Endothelial cell of umbilical vein (primary cell): ENCODE data around the gene RAPGEF3.

Experiments
- EZH2 ChIP-seq: IDR thresholded peaks from 2 replicates; pipeline ENCODE4 v1.6.1; 2012; ENCODE audit warnings: borderline replicate concordance, low read depth, mild to moderate bottlenecking, moderate library complexity, low read length, inconsistent platforms; ENCODE audit not compliant: severe bottlenecking
- FOS ChIP-seq: IDR thresholded peaks from 2 replicates; pipeline ENCODE4 v1.6.1; 2011; ENCODE audit warnings: mild to moderate bottlenecking, low read length, moderate library complexity, borderline replicate concordance; ENCODE audit not compliant: insufficient read depth
- GATA2 ChIP-seq: IDR thresholded peaks from 2 replicates; pipeline ENCODE4 v1.7.0; 2011; ENCODE audit warnings: low read depth, mild to moderate bottlenecking, moderate library complexity, mixed read lengths, low read length; ENCODE audit not compliant: insufficient read length, insufficient read depth
- JUN ChIP-seq: IDR thresholded peaks from 2 replicates; pipeline ENCODE4 v1.6.1; 2011; ENCODE audit warnings: borderline replicate concordance, low read depth; ENCODE audit not compliant: insufficient read length, insufficient read depth
- MYC ChIP-seq: IDR thresholded peaks from one replicate; pipeline ENCODE4 v1.6.1; 2011; ENCODE audit warnings: mild to moderate bottlenecking, low read depth, low read length
- POLR2A ChIP-seq: IDR thresholded peaks from 2 replicates; pipeline ENCODE4 v1.6.1; 2012; ENCODE audit warnings: low read depth, mild to moderate bottlenecking, control low read depth, low read length
- POLR2AphosphoS5 ChIP-seq: IDR thresholded peaks from 2 replicates; pipeline ENCODE4 v1.6.1; 2012; ENCODE audit warnings: low read depth, mild to moderate bottlenecking, control low read depth, low read length, moderate library complexity; ENCODE audit not compliant: insufficient read depth
- TF ChIP-seq, protein P1 (sequence below), 2 donors: IDR thresholded peaks; 1 replicate in 1 of 2; 2 replicates in 1 of 2; pipeline ENCODE4 v1.5.1; 2011; ENCODE audit warnings: low read length in 2 of 2, mild to moderate bottlenecking in 2 of 2, moderate library complexity in 2 of 2, control low read depth in 1 of 2, inconsistent platforms in 1 of 2, low read depth in 1 of 2; ENCODE audit not compliant: insufficient read depth in 1 of 2; ENCODE audit errors: extremely low read depth in 1 of 2
- TF ChIP-seq, protein P2 (sequence below): IDR thresholded peaks from 2 replicates; pipeline ENCODE4 v1.6.1; 2011; ENCODE audit not compliant: insufficient read depth, insufficient read length

DNA sequence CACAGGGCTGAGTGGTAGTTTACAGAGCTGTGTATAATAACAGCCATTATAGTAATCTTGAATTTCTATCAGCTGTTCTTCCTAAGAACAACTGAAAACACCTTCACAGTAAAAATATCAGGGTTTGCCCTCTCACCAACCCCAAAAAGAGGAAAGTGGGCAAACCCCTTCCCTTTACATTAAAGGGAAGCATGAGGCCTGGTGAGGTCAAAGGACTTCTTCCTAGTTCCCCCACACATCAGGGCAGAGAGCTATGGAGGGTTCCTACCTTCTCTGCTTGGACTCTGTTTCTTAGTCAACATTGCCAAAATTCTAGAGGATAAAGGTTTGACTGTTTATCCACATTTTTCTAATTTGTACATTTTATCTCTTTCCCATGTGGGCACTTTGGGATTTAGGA, 48.4 kb downstream of the RAPGEF3 start:
- TF ChIP-seq, protein P1, sequence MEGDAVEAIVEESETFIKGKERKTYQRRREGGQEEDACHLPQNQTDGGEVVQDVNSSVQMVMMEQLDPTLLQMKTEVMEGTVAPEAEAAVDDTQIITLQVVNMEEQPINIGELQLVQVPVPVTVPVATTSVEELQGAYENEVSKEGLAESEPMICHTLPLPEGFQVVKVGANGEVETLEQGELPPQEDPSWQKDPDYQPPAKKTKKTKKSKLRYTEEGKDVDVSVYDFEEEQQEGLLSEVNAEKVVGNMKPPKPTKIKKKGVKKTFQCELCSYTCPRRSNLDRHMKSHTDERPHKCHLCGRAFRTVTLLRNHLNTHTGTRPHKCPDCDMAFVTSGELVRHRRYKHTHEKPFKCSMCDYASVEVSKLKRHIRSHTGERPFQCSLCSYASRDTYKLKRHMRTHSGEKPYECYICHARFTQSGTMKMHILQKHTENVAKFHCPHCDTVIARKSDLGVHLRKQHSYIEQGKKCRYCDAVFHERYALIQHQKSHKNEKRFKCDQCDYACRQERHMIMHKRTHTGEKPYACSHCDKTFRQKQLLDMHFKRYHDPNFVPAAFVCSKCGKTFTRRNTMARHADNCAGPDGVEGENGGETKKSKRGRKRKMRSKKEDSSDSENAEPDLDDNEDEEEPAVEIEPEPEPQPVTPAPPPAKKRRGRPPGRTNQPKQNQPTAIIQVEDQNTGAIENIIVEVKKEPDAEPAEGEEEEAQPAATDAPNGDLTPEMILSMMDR (IDR thresholded peaks at IDR 0.05; ENCODE audit: extremely low read depth in 1 of 2, insufficient read depth in 1 of 2, low read depth in 1 of 2, low read length in 2 of 2), result no peak
- TF ChIP-seq GATA2, result no peak
- no peak for TF ChIP-seq EZH2
- no peak for TF ChIP-seq POLR2AphosphoS5
- TF ChIP-seq POLR2A, result no peak
- TF ChIP-seq MYC, result no peak
- TF ChIP-seq JUN, result no peak
- no peak for TF ChIP-seq FOS
- TF ChIP-seq, protein P2, sequence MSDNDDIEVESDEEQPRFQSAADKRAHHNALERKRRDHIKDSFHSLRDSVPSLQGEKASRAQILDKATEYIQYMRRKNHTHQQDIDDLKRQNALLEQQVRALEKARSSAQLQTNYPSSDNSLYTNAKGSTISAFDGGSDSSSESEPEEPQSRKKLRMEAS, result no peak
